H1 (cell line): Measurements from ENCODE around the gene COL26A1. TPM values are rescaled to one million over a fixed set of nuclear protein-coding genes. Genes with fewer than 3 reads are reported as not detected.

Source experiments
- CBX5 ChIP-seq: fragments of 300-800, 300-1000 bp; sonication (generic); IDR thresholded peaks from 2 replicates; pipeline ENCODE4 v1.7.1; 2016; ENCODE audit warnings: antibody characterized with exemption, low read length, low read depth
- CREB1 ChIP-seq: IDR thresholded peaks from 2 replicates; pipeline ENCODE4 v1.6.1; 2012; ENCODE audit warnings: inconsistent platforms
- CTBP2 ChIP-seq: IDR thresholded peaks from 2 replicates; pipeline ENCODE4 v1.7.0; 2011; ENCODE audit warnings: borderline replicate concordance, mild to moderate bottlenecking, moderate library complexity, mixed read lengths, low read length; ENCODE audit not compliant: insufficient read depth, insufficient read length
- E2F6 ChIP-seq: IDR thresholded peaks from 2 replicates; pipeline ENCODE4 v1.6.1; 2012; ENCODE audit warnings: inconsistent platforms
- EGR1 ChIP-seq: IDR thresholded peaks from 2 replicates; pipeline ENCODE4 v1.6.1; 2011; ENCODE audit warnings: low read depth, low read length, borderline replicate concordance
- MAFK ChIP-seq: IDR thresholded peaks from 2 replicates; pipeline ENCODE4 v1.6.1; 2012; ENCODE audit warnings: low read depth, mild to moderate bottlenecking, improper control_type of control experiment, low read length
- POU5F1 ChIP-seq: IDR thresholded peaks from 2 replicates; pipeline ENCODE4 v1.6.1; 2011; ENCODE audit warnings: low read depth, mild to moderate bottlenecking, low read length, moderate library complexity
- polyA plus RNA-seq, 7 experiments: library from polyadenylated mRNA; depleted of rRNA in 3 of 7; stranded (reverse) in 5 of 7; unstranded in 2 of 7; fragments of >200 nt in 5 of 7; fragments of 200-250 nt in 2 of 7; gene quantifications; 1 replicate in 5 of 7; 2 replicates in 1 of 7; 4 replicates in 1 of 7; pipeline versions ENCODE4 v1.2.1 to v1.2.3, GENCODE V29; 2011 to 2013; ENCODE audit warnings: missing spikeins in 2 of 7, mixed read lengths in 2 of 7
- total RNA-seq: library from RNA; stranded (reverse); fragmentation: NEBNext Ultra II Directional; extraction: Animal tissue kit (Norgen Biotek cat#: 25700); gene quantifications from 2 replicates; pipeline ENCODE4 v1.2.1, GENCODE V29; 2021
- TF ChIP-seq, protein P1 (sequence below): IDR thresholded peaks from 2 replicates; pipeline ENCODE4 v1.6.1; 2012; ENCODE audit warnings: low read length, inconsistent platforms

The COL26A1 gene
- total and polyA plus RNA-seq, 2 of the 8 experiments (the other 6 are each of a cell fraction or from before 2014, with no cell fraction given) = 51.1 to 68.8 TPM

DNA sequence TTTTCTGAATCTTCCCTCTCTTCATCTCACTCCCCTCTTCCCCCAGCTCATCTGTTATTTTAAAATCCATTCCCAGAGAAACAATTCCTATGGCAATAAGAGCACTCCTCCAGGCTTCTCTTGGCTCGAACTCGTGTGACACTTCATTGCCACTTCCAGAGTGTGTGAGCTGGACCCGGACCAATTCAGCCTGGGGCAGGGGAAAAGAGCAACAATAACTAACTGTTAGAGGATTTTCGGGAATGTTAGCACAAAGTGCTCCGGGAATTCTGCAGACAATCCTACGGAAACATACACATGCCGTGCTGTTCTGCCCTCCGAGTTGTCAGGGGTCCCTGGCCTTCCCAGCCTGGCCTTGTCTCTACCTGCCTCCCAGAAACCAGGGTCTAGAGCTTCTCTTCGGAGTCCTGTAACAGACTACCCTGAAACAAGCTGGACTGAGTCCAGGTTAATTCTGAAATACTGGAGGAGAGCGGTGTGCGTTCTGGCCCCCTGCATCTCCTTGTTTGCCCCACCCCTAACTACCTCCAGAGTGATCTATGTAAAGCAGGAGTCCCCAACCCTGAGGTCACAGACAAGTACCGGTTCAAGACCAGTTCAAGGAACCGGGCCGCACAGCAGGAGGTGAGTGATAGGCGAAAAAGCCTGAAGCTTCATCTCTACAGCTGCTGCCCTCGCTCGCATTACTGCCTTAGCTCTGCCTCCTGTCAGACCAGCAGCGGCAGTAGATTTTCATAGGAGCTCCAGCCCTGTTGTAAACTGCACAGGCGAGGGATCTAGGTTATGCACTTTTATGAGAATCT, 11.3 kb downstream of the COL26A1 start (continued):
- TF ChIP-seq E2F6 (no peak), CBX5 (no peak), CREB1 (no peak), MAFK (no peak), EGR1 (no peak), CTBP2 (no peak), POU5F1 (no peak)
- TF ChIP-seq, protein P1, sequence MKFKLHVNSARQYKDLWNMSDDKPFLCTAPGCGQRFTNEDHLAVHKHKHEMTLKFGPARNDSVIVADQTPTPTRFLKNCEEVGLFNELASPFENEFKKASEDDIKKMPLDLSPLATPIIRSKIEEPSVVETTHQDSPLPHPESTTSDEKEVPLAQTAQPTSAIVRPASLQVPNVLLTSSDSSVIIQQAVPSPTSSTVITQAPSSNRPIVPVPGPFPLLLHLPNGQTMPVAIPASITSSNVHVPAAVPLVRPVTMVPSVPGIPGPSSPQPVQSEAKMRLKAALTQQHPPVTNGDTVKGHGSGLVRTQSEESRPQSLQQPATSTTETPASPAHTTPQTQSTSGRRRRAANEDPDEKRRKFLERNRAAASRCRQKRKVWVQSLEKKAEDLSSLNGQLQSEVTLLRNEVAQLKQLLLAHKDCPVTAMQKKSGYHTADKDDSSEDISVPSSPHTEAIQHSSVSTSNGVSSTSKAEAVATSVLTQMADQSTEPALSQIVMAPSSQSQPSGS = no peak
